ENCODE results near the gene ANKRD23.

ANKRD23 gene

DNA sequence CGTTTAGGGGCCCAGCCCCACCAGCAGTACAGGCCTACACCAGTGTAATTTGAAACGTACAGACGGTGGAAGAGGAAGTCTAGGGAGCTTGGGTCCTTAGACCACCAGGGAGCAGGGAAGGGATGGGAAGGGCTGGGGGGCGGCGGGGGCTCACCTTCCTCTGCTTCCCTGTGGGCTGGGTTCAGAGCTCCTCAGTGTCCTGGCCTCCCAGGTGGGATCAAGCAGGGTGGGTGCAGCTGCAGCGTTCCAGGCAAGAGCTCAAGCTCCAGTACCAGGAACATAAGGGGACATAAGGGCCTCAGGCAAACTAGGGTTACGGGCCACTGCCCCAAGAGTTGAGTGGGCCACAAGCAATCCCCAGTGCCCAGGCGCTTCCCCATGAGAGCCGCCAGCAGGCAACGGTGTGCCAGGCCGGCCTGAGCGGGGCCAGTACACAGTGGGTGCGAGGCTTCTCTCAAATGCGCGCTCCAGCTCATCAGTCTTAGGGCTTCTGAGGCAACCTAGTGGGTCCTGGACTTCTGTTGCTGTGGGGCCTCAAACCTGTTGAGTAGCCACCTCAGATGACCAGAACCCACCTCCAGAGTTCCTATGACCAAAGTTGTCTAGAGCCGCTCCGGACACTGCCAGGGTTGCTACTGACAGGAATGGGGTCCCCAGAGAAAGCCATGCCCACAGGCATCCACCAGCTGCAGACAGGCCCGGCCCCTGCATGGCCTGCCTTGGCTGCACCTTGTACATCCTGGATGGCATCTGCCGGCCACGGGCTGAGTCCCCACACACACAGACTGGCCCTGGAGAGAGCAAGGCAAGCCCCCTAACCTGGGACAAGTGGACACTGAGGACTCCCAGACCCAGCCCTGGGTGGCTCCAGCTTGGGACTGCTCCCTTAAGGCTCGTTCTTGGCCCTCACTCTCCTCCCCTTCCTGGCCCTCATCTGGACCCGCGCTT is 5.2 kb downstream of the ANKRD23 start:
- DNase-seq (ENCODE audit: low read depth) = no peak

DNA sequence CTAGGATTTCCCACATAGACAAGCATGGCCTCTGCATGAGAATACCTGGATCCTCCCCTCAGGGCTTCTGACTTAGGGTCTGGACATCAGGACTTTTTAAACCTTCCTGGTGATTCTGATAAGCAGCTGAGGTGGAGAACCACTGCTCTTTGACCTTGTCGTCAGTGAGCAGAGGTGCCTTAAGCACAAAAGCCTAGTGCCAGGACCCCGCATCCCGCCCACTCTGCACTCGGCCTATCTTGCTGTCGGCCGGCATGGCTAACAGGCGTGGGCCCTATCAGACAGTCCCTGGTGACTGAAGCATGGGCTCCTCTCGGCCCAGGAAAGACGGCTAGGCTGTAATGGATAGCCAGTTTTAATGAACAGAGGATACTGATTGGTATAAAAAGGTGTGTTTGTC is 6.2 kb downstream of the ANKRD23 start:
- DNase-seq (ENCODE audit: low read depth) = no peak

DNA sequence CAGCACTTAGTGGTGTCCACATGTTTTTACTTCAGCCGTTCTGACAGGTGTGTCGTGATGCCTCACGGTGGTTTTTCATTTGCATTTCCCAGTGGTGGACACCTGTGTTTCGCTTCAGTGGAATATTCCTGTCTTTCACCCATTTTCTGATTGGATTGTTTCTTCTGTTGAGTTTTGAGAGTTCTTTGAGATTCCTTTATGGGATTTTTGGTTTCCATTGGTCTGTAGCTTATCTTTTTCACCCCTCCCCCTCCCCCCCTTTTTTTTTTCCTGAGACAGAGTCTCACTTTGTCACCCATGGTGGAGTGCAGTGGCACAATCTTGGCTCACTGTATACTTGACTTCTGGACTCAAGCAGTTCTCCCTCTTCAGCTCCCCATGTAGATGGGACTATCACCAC is 8.0 kb downstream of the ANKRD23 start:
- DNase-seq (ENCODE audit: low read depth) = no peak

DNA sequence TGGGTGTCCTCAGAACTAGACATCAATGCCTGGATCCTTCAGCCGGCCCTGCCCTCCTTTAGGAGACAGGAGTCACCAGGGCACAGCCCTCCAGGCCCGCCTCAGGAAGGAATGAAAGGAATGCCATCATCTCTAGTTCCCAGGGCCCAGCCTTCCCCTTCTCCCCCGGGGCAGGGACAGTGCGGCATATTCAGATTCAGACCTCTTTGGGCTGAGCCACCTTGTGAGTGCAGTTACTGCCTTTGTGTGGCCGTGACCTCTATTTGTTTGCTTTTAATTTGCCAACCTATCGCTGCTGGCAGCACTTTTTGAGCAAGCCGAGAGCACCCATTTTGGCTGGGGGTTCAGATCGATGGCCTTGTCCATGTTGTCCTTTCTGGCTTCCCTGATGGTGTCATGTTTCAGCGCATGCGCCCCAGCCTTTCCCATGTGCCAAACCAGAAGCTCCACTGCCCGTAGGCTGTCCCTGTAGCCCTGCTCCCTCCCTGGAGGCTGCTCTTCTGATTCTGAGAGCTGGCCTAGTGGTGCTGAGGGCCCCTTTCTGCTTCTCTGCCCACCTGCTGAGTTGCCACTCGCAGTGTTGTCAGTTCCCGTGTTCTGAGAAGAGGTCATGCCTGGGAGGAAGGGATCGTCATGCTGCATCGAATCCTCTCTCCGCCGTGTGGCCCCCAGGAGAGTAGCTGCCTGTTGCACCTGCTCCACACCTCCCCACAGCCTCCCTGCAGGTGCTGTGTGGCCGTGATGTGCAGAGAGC is 10.9 kb downstream of the ANKRD23 start:
- DNase-seq (ENCODE audit: low read depth) = no peak

DNA sequence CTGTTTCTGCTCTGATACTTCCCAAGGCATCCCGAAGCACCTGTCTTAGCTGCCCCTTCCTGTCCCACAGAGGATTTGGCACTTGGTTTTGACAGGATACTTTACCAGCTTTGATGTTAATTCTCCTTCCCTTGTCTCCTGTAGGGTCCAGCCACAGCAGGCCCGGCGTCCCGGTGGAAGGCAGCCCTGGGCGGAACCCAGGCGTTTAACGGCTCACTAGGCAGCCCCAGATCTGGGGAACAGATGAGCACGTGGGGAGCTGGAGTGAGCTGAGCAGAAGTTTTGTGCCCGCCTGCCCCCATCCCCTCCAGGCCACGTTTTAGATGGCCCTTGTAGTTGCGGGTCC is 11.4 kb downstream of the ANKRD23 start:
- DNase-seq (ENCODE audit: low read depth) = no peak

DNA sequence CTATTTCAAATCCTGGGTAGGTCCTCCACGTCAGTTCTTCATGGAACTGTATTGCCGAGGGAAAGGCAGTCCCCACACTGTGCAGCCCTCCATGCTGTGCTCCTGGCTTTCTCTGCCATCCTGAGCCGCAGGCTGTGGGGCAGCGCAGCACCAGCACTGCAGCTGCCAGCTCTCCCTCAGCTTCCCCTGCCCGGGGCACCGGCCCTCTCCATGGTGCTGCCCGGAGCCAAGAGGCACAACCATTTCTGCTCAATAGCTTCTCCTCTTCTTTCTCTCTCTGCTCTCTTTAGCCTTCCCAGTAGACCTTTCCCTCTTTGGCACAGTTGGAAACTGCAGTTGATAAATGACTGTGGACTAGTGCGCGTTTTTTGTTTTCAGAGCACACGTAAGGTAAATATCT is 12.1 kb downstream of the ANKRD23 start:
- DNase-seq (ENCODE audit: low read depth) = no peak

DNA sequence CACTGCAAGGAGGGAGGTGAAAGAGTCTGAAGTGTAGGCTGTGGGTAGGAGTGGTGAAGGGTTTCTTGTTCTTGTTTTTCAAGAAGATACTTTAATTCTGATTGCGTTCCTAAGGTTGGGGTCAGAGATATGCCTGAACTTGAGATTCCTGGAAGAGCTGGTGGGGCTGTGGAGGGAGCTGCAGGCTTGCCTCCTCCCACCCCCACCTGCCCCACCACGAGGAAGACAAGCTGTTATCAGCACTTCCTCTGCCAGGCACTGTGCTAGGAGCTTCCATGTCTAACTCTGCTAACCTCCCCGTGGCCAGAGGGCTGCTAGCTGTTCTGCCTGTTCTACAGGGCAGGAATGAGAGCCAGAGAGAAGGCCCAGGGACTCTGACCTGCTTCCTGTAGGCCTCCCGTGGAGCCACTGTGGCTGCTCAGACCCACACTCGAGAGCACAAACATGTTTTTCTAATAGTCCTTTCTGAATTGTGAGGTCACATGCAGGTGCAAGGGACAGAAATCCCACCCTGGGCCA is 13.7 kb downstream of the ANKRD23 start:
- DNase-seq (ENCODE audit: low read depth) = no peak

DNA sequence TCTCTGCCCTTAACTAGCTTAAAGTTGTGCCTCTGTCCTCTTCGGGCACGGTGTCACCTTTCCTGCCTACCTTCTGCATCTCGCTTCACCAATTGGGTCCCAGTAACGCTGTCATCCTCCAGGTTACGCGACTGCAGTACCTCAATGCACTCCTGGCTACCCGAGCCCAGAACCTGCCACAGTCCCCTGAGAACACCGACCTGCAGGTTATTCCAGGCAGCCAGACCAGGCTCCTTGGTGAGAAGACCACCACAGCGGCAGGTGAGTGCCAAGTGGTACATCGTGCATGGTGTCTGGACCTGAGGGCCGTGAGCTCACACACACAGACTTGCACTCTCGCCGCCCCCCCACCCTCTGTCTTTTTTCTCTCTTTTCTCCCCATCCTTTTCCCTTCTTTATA is 14.9 kb downstream of the ANKRD23 start:
- DNase-seq (ENCODE audit: low read depth) = no peak

DNA sequence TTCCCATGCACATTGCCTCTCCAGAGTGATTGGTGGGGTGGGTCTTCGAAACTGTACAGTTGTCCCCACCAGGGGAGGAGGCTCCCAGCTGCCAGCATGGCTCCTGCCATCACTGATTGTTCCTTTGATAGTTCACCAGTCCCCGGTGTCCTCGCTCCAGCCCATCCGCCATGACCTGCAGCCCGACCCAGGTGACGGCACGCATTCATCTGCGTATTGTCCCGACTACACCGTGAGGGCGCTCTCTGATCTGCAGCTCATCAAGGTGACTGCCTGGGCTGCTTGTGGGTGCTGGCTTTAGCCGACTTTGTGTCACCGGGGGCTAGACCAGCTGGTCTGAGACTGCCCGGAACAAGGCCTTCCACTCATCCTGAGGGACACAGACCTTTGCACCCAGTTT is 15.4 kb downstream of the ANKRD23 start:
- no peak for DNase-seq (ENCODE audit: low read depth)

DNA sequence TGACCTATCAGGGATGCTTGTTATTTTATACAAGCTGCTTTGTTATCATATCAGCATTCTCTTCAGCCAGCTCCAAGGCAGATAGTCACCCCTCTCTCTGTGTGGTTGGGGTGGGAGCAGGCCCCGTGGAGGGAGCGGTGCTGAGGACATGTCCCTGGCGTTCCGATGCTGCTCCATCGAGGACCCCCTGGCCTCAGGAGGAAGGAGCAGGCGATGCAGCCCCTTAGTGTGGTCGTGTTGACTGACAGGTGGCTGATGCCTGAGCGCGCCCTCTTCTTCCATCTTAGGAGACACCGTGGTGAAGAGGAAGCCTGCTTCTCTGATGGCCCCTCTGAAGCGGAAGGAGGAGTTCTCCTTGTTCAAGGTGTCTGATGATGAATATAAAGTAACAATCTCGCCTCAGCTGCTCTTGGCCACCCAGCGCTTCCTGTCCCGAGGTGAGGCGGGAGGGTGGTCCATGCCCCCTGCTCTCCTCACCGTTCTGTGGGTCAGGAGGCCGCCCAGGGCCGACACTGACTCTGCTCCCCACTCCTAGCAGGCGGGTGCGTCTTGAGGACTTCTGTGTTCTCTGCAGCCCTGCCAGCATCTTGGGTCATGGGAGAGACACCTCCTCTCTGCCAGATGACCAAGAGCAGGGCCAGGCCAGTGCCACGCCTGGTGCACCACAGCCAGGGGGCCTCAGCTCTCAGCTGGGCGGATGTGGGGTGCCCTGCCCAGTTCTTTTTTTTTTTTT is 17.1 kb downstream of the ANKRD23 start:
- no peak for DNase-seq (ENCODE audit: low read depth)

DNA sequence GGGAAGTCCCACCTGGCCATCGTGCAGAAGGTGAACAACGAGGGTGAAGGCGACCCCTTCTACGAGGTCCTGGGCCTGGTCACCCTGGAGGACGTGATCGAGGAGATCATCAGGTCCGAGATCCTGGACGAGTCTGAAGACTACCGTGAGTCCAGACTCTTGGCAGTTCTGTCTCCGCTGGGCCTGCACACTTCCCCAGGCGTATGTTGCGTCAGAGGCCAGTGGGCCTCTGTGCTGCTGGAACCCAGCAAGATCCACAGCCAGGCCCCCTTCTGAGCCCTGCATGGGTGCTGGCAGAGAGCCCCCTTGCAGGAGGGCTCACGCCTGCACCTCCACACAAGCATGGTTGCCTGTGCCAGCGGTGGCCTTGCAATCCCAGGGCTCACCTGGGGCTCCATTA is 18.8 kb downstream of the ANKRD23 start:
- DNase-seq (ENCODE audit: low read depth) = no peak

DNA sequence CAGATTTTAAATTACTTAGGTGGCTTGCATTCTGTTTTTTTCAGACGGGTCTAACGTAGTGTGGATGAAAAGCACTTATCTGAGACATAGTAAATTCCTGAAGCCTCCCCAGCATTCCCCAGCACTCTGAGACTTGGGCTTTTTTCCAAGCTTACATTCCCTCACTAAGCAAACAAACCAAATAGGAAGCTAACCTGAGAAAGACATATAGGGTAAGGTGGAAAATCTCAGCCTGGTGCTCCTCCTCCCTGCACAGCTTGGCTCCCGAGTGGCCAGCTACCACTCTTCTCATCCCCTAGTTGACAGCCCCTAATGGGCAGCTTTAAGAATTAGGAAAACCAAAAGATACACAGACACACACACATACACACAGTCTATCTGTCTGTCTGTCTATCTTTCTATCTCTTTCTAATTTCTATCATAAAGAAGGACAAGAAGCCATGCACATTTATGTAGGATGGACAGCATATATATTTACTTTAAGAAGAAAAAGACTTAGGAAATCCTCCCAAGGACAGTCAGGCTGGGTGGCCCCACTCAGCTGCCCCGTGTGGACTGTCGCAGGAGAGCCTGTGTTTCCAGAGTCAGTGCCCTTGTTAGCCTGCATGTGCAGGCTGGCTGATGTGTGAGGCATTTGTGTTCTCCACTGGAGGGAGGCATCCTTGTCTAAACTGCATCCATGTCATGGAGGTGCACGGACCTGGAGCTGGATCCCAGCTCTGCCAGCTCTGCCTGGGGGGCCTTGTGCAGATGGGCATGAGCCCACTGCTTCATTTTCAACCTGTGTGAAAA is 19.5 kb downstream of the ANKRD23 start:
- no peak for DNase-seq (ENCODE audit: low read depth)

DNA sequence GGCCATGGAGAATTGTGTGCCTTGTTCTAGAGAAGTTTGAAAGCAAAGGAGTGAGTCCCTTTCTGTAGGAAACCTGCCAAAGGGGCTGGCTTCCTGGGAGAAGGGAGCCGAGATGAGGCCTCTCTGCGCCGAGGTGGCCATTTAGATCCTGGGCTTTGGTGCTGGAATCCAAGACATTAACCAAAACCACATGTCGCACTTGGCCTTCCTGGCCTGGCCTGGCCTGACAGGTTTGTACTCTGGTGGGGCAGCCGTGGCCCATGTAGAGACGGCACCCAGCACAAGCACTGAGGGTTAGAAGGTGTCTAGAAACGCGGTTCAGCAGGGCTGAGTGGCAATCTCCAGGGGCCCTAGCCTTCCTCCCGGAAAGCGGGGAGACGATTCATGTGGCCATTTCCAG is 20.6 kb downstream of the ANKRD23 start:
- DNase-seq (ENCODE audit: low read depth) = no peak

DNA sequence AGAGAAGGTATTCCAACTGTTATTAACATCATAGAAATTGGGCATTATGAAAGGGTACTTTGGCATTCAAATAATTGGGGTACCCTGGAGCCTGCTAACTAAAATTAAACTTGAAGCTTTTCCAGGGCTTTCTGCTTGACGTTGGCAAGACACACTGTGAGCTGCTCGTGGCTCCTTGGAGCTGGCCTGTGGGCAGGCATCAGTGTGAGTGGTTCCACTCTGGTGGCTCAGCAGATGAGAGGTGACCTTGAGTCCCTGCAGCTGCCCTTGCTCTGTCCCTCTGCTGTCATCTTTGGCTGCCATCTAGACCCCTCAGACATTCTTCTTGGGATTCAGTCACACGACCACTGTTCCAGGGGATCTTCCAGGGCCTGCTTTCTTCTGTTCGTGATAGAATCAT is 21.0 kb downstream of the ANKRD23 start:
- no peak for DNase-seq (ENCODE audit: low read depth)

DNA sequence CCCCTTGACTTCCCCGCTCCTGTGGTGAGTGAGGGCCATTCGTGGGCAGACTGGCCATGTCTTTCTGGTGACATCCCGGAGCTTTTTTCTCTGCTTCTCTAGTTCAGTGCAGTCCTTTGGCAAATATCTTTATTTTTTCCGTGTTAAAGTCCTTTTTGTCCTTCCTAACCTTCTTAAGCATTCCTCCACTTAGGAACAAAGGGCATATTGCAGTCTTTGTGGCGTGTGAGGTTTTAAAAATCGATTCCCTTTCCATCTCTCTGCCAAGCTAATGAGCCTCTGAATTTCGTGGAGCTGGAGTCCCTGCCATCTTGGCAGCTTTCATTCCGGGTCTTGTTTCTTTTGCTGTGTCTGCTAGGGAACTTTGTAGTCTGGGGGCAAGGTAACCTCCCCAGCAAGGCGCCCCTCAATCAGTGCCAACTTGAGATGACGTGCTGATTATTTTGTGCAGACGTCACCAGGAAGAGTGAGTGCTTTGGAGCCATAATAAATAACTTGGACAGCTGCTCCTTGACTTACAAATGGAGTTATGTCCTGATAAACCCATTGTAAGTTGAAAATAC is 22.6 kb downstream of the ANKRD23 start:
- DNase-seq (ENCODE audit: low read depth) = no peak

DNA sequence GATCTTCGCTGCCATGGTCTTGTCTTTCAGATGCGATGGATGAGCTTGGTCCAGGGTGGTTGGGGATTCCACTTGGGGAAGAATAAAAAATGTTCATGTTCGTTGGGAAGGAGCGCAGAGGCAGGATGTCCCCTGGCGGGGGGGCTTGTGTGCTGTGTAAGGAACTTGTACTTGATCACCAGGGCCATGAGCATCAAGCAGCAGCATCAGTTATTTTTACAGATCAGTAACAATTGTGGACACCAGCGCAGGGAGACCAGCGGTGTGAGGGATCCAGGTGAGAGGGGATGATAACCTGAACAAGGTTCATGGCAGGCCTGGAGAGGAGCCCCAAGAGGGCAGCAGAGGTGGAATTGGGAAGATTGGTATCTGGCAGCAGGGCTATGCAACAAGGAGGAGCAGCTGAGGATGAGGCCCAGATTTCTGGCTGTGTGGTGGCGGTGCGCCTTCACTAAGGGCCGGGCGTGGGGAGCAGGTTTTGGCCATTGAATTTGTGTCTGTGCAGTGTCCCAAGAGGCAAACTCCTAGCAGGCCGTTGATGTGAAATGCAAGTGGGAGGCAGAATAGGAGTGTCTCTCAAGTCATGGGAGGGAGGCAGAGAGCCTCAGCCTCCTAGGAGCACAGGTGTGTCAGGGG is 23.8 kb downstream of the ANKRD23 start:
- DNase-seq (ENCODE audit: low read depth) = no peak

DNA sequence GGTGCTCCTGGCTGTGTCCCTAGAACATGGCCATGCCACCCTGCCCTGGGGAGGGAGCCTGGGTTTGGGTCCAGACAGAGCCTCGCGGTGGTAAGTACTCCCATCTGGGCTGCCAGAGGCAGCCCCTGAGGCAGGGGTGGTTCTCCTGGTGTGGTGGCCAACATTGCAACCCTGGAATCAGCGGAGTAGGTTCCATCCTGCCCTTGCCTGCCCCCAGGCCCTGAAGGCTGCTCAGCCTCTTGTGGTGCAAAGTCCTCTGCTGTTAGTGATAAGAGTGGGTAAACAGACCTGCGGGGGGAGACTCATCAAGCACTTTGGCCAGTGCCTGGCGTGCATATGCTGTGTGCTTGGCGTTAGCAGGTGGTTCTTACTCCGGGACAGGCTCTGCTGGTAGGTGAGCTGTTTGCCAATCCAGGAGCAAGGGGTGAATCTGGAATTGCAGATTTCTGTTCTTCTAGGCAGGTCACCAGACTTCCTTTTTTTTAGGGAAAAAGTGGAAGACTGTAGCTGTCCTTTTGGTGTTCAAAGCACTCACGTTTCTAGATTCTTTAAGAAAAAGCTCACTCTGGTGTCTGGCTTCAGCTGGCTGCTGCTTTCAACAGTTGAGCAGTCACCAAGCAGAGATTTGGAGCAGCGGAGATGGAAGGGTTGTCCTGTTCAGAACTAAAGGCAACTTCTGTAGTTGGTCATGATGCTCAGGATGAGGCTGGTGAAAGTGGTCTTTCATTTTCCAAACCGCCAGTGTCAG is 24.5 kb downstream of the ANKRD23 start:
- DNase-seq (ENCODE audit: low read depth) = no peak

DNA sequence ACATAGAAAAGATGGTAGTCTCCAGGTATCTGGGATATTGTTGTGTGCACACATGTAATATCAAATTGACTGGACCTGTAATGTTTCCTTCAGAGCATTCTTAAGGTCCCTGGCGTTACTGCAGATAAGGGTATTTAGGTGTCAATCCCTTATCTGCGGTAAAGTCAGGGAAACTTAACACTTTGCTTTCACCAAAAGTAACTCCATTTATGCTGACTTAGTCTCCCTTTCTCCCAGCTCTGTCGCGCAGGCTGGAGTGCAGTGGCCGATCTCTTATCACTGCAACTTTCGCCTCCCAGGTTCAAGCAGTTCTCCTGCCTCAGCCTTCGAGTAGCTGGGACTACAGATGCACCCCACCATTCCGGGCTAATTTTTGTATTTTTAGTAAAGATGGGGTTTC is 25.9 kb downstream of the ANKRD23 start:
- no peak for DNase-seq (ENCODE audit: low read depth)

DNA sequence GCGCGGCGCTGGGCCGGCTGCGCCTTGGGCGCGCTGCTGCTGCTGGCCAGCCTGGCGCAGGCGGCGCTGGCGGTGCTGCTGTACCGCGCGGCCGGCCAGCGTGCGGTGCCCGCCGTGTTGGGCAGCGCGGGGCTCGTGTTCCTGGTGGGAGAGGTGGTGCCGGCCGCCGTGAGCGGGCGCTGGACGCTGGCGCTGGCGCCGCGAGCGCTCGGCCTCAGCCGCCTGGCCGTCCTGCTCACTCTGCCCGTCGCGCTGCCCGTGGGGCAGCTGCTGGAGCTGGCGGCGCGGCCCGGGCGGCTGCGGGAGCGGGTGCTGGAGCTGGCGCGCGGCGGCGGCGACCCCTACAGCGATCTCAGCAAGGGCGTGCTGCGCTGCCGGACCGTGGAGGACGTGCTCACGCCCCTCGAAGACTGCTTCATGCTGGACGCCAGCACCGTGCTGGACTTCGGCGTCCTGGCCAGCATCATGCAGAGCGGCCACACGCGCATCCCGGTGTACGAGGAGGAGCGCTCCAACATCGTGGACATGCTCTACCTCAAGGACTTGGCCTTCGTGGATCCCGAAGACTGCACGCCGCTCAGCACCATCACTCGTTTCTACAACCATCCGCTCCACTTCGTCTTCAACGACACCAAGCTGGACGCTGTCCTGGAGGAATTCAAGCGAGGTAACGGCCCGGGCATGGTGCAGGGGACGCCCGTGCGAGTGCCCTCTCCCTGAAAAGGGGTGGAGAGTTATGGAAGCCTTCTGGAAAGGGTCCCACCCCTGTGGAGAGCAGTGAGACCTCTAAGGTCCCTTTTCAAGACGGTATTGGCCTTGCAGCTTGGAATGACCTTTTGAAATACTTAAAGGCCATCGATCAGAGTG is 26.8 kb downstream of the ANKRD23 start:
- DNase-seq (ENCODE audit: low read depth) = no peak

All from activated T-helper 1 cell treated with Interleukin-2 at 50 U/mL for 16 hours (primary cell).